Right lobe of liver (tissue), 6 donors: ENCODE data around the gene ATP5F1E. TPM values are rescaled to one million over a fixed set of nuclear protein-coding genes. Genes with fewer than 3 reads are reported as not detected.

ENCODE experiments used
- ATAC-seq, 4 donors: fragments of 200-7000 bp; cut with Tn5 transposase; one replicate each; pipeline ENCODE4 v1.9.1; 2020; ENCODE audit warnings: mild to moderate bottlenecking in 4 of 4, moderate library complexity in 4 of 4
- DNase-seq, 3 donors: peaks; one replicate each; pipeline ENCODE4 v3.0.0-alpha.2; 2020
- H3K27ac ChIP-seq, 3 donors: fragments of 200-600 bp; one replicate each; pipeline ENCODE4 v1.8.0; 2022
- H3K27me3 ChIP-seq, 2 donors: fragments of 200-600 bp; one replicate each; pipeline ENCODE4 v1.8.0; 2022
- H3K36me3 ChIP-seq, 4 donors: fragments of 200-600 bp; sonication (generic) in 1 of 4; one replicate each; pipeline versions ENCODE4 v1.5.1 to v1.8.0; 2017 to 2022; ENCODE audit warnings: control low read depth in 1 of 4
- H3K4me1 ChIP-seq, 4 donors: fragments of 200-600 bp; sonication (generic) in 1 of 4; one replicate each; pipeline versions ENCODE4 v1.5.1 to v1.8.0; 2017 to 2022; ENCODE audit warnings: control low read depth in 1 of 4
- H3K4me3 ChIP-seq, 3 donors: fragments of 200-600 bp; one replicate each; pipeline ENCODE4 v1.8.0; 2022
- H3K9me3 ChIP-seq, 4 donors: fragments of 200-600 bp; sonication (generic) in 1 of 4; one replicate each; pipeline versions ENCODE4 v1.5.1 to v1.8.0; 2017 to 2022; ENCODE audit warnings: control low read depth in 1 of 4
- CTCF ChIP-seq, 4 donors: fragments of 200-600 bp in 3 of 4; fragments of 450-650 bp in 1 of 4; IDR thresholded peaks; one replicate each; pipeline versions ENCODE4 v1.5.1 to v1.8.0; 2016 to 2022; ENCODE audit warnings: antibody characterized with exemption in 4 of 4, mild to moderate bottlenecking in 2 of 4
- POLR2A ChIP-seq: fragments of 450-650 bp; IDR thresholded peaks from one replicate; pipeline ENCODE4 v1.6.1; 2017; ENCODE audit warnings: antibody characterized with exemption, mild to moderate bottlenecking
- WGBS: methylation state at CpG from one replicate; pipeline ENCODE4 v1.1.6; 2018; ENCODE audit warnings: low coverage, low lambda C conversion rate; ENCODE audit not compliant: insufficient coverage; ENCODE audit errors: missing lambda C conversion rate; 5-methylcytosine and 5-hydroxymethylcytosine counted together
- intact Hi-C, 2 donors: fragments of 100-400 bp; cut with DNase I; formaldehyde crosslinking; loops; one replicate each; pipeline versions ENCODE4 v1.11.2 to v1.14.1; 2022
- total RNA-seq, 6 experiments: library from RNA; depleted of rRNA in 2 of 6; stranded (reverse); fragments of >200 nt in 2 of 6; fragmentation: NEBNext Ultra II Directional in 3 of 6; extraction: Animal tissue kit (Norgen Biotek cat#: 25700) in 3 of 6; gene quantifications; one replicate each; pipeline versions ENCODE4 v1.1.0 to v1.2.4, GENCODE V29; 2016 to 2023
- donor health status: DM: no; HTN: yes; CAD: no.
- donor health status: DM: no; HTN: no; CAD: no.
- donor health status: DM: no; HTN: no; CAD: no.
- donor health status: DM: no; HTN: yes; CAD: no.
- donor health status: DM: no; HTN: yes; CAD: no.

The ATP5F1E gene
- total RNA-seq, 6 experiments from 2014 or later, result 15.8 to 34.6 (median 30.5) TPM

GRCh38 chr20:58989196-58989595 is 42.9 kb downstream of the ATP5F1E start:
- intact Hi-C loops, result loop anchor here in 1 of 2 donors (5.0 kb wide), 1 partner anchor 228 kb away; no protein-coding TSS in a partner anchor
- H3K9me3 ChIP-seq, result no peaks in the 10 kb centered on the region
- peaks cover 0 to 43% (median 10%) of the 10 kb centered on the region in 4 donors for H3K4me1 ChIP-seq
- ATAC-seq (no peak), DNase-seq (peak in 1 of 3 donors; percentile 30)
- no peak overlapping the region for H3K27ac ChIP-seq
- WGBS, result 89% methylated on average over 3 of the region's 10 CpGs
- H3K4me3 ChIP-seq, result no peak overlapping the region
- TF ChIP-seq POLR2A (no peak), CTCF (IDR thresholded peaks at IDR 0.05) (no peak)
- H3K27me3 ChIP-seq, result no peaks in the 10 kb centered on the region
- peaks cover 0 to 68% (median 23%) of the 10 kb centered on the region in 4 donors for H3K36me3 ChIP-seq

DNA sequence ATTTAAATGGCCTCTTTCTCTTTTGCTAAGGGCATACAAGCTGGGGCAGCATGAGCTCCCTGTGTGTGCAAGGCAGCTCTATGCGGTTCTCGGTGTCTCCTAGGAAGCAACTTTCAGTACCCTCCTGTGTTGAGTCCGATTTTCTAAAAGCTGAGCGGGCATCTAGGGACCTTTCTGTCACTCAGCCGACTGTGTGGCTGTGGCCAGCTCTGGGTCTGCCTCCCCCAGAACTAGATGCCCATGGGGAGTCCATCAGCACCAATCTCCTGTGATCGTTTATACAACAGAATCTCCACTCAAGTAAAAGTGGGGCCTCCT is 43.6 kb downstream of the ATP5F1E start:
- peak in 1 of 3 donors; percentile 27 for DNase-seq
- intact Hi-C loops, result loop anchor here in 1 of 2 donors (5.0 kb wide), 1 partner anchor 229 kb away; no protein-coding TSS in a partner anchor
- H3K27ac ChIP-seq, result peak overlapping the region in 1 of 3 donors; percentile 38
- no peaks in the 10 kb centered on the region for H3K9me3 ChIP-seq
- no peak overlapping the region for H3K4me3 ChIP-seq
- WGBS, result 93% methylated on average over 3 of the region's 6 CpGs
- H3K4me1 ChIP-seq, result peaks cover 0 to 45% (median 6%) of the 10 kb centered on the region in 4 donors
- TF ChIP-seq CTCF (IDR thresholded peaks at IDR 0.05) (no peak), POLR2A (no peak)
- peaks cover 0 to 61% (median 19%) of the 10 kb centered on the region in 4 donors for H3K36me3 ChIP-seq
- ATAC-seq, result no peak
- H3K27me3 ChIP-seq, result no peaks in the 10 kb centered on the region

- peak in 1 of 3 donors; percentile 46 for DNase-seq
- peak in 3 of 4 donors; percentile 18 to 39 (median 32) for ATAC-seq
- WGBS, result 61% methylated on average over 5 of the region's 9 CpGs
Observed at GRCh38 chr20:58987790-58988564, 44.2 kb downstream of the ATP5F1E start.

GRCh38 chr20:58986968-58987517 is 45.1 kb downstream of the ATP5F1E start:
- H3K4me1 ChIP-seq, result peaks cover 0 to 41% (median 3%) of the 10 kb centered on the region in 4 donors
- H3K27ac ChIP-seq, result no peak overlapping the region
- peaks cover 0 to 57% (median 15%) of the 10 kb centered on the region in 4 donors for H3K36me3 ChIP-seq
- no peaks in the 10 kb centered on the region for H3K27me3 ChIP-seq
- intact Hi-C loops, result loop anchor here in 1 of 2 donors (5.0 kb wide), 1 partner anchor 230 kb away; no protein-coding TSS in a partner anchor
- peak in 1 of 3 donors; percentile 18 for DNase-seq
- H3K4me3 ChIP-seq, result no peak overlapping the region
- WGBS, result 88% methylated on average over 8 of the region's 8 CpGs
- no peak for ATAC-seq
- no peaks in the 10 kb centered on the region for H3K9me3 ChIP-seq
- no peak for TF ChIP-seq CTCF (IDR thresholded peaks at IDR 0.05)
- no peak for TF ChIP-seq POLR2A

More at GRCh38 chr20:58987790-58988564, 44.2 kb downstream of the ATP5F1E start:
- Histone ChIP-seq H3K4me1 (peaks cover 0 to 44% (median 3%) of the 10 kb centered on the region in 4 donors), H3K27ac (peak overlapping the region in 2 of 3 donors; percentile 19 to 38), H3K4me3 (no peak overlapping the region), H3K36me3 (peaks cover 0 to 57% (median 16%) of the 10 kb centered on the region in 4 donors), H3K9me3 (no peaks in the 10 kb centered on the region), H3K27me3 (no peaks in the 10 kb centered on the region)
- no peak for TF ChIP-seq POLR2A
- TF ChIP-seq CTCF (IDR thresholded peaks at IDR 0.05), result no peak
- intact Hi-C loops, result loop anchor here in 1 of 2 donors (5.0 kb wide), 1 partner anchor 229 kb away; no protein-coding TSS in a partner anchor
